SHP77 treated with DMSO at 0.1 percent for 48 hours (cell line): Measurements from ENCODE around the gene KRT16.
"Not testable (repeated sequence)": the region's sequence is repeated elsewhere in the genome, so short reads cannot be mapped to it uniquely, and the experiment has no call there.

Experiments
- DNase-seq: peaks from one replicate; lab custom pipeline; 2025; lab: John Stamatoyannopoulos, UW

Gene KRT16

DNA sequence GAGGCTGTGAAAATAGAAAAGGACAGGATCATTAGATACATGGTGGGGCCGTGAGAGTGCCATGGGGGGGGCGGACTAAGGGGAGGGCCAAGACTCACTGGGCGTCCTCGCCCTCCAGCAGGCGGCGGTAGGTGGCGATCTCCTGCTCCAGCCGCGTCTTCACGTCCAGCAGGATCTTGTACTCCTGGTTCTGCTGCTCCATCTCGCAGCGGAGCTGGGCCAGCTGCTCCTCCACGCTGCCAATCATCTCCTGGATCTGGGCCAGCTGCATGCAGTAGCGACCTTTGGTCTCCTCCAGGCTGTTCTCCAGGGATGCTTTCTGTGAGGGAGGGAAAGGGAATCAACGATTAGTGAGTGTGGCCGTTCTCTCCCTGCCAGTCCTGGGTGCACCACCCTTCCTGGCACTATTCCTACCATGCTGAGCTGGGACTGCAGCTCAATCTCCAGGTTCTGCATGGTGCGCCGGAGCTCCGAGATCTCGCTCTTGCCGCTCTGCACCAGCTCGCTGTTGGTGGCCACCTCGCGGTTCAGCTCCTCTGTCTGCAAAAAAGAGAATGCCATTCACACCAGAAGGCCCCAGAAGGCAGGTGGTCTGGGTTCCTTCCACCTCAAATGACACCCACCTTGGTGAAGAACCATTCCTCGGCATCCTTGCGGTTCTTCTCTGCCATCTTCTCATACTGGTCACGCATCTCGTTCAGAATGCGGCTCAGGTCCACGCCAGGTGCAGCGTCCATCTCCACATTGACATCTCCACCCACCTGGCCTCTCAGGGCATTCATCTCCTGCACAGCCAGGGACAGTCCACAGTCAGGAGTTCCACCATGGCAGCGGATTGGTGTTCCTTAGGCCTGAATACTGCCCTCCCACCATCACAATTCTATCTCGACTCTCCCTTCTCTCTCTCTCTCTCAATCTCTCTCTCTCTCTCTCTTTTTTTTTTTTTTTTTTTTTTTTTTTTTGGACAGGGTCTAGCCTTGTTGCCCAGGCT lies 29.1 kb downstream of the KRT16 start:
- DNase-seq, result no peak

DNA sequence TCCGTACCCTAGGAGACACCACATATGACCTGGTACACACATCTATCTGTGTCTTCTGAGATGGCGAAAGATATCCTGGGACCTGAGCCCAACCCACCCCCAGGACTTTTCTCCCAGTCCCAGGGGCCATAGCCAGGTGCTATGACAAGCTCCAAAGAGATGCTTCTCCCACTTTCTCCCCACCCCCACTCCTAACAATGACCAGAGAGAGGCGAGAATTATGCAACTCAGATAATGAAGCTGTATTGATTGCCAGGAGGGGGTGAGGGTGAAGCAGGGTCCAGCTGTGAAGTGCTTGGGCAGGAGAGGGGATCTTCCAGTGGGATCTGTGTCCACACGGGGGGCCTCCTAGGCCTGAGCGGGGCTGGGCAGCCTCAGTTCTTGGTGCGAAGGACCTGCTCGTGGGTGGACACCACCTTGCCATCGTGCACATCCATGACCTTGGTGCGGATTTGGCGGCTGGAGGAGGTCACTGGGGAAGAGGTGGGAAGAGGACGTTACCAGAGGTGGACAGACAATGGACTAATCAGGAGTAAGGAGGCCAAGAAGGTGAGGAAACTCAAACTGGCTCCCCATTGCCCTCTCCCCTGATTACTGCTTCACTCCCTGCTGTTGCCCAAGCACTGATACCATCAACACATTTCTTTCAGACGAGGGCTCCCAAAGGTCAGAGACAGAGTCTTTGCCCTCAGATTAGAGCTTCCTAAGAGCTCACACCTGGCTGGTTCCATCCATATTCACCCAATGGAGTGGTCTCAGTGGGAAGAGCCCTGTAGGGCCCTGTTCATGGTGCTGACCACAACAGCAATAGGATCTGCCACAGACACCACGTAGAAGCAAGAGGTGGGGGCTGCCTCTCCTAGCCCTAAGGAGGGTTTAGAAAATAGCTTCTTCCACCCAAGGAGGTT lies 30.3 kb downstream of the KRT16 start:
- DNase-seq, result not testable (repeated sequence)

DNA sequence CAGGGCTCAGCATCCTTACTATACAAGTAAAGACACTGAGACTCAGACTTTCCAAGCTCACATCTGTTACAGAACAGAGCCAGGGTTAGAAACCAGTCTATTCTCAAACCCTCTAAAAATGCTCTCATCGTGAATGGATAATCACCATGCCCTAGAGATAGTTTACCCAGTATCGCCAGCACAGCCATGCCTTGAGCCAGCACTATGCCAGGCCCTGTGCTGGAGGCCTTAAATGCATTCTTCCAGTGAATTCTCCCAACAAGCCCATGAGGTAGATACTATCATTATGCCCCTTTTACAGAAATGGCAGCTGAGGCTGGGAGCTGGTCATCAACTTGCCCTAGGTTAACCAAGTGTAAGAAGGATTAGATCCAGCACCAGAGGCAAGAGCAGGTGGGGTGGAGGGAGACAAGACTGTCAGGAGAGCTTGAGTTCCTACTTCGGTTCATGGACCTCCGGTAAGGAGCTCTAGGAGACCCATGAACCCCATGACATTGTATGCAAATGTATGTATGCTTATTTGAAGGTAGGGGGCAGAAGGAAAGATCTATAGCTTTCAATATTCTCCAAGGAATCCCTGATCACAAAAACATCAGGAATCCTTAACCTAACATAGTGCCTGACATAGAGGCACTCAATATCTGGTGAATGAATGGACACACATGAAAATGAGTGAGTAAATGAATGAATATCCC lies 31.1 kb downstream of the KRT16 start:
- no peak for DNase-seq

DNA sequence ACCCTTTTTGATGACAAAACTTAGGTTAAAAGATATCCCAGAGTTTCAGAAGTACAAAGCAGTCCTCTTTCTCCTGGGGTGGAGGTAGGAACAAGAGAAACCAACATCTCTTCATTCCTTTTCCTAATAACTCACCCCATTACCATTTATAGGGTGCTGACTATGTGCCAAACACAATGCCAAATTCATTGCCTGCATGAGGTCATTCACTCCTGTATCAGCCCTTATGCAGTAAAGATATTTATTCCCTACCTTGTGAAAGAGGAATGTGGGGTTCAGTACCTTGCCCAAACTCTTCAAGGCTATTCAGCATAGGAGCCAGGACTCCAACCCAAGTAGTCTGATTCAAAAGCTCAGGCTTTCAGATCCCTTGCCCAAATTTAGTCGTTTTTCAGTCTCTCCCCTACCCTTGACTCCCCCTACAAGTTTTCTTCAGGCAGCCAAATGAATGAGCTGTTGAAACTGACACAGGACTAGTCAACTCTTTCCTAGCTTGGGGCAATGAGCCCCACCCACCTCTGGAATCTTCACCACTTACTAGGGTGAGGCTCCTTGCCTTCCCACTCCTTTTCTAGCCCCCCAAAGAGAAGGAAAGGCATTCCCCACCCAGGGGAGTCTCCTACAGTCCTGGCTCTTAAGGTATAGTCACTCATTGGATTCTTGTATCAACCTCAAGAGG lies 31.7 kb downstream of the KRT16 start:
- DNase-seq, result no peak

DNA sequence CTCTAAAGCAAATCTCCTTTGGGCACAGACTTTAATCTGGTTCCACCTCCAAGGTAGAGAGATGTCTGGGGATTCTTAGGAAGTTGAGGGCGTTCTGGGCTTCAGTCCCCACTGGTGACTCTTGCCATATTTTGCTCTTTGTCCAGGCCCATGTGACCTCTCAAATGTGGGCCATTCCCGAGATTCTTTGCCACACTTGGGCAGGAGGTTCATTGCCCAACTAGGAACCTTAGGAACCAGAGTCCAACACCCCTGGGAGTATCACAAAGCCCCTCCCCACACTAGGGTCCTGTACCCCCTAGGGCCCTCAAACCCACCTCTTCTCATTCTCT lies 32.4 kb downstream of the KRT16 start:
- no peak for DNase-seq

DNA sequence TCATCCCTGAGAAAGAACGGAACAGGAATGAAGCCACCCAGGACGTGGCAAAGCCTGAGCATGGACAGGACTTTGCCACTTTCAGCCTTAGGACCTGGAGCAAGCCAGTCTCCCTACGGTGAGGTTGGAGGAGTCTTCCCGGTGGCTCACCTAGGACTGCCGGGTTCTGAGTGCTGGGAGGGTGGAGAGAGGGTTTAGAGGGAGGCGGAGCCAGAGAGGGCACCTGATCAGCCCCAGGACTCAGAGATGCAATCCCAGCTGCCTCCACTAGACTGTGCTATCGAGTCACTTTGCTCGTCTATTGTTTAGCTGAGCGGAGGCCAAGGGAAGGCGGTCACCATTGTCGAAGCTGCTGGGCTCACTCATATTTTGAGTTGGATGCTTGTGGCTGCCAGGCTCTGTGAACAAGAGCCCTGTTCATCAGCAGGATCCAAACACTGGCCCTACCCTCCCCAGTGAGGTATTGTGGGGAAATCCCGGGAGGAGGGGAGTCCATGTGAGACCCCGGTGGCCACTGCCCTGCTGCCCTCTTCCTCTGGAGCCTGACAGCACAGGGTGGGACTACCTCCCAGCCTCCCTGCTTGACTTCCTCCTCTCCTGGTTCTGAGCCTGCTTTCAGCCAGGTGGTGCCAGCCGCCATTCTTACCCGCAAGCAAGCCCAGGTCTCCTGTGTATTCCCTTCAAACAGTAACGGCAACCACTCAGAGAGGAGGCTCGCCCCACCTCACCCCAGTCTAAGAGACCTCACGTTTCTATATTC lies 32.9 kb downstream of the KRT16 start:
- peak; percentile 3 for DNase-seq

DNA sequence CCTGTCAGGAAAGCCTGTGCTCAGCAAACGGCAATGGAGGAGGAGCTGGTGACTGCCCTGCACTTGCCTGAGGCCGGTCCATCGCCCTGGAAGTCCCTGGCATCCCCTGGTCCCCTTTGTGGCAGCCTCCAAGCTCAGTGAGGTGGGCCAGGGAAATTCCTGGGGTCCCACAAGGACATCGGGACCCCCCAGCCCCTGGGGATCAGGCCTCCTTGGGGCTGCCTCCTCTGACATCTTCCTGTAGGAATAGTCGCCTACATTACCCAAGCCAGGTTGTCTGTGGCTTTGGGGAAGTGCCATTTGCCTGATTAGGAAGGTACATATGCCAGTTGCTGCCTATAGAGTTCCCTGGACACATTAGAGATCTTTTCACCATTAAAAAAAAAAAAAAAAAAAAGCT lies 33.6 kb downstream of the KRT16 start:
- DNase-seq, result no peak

DNA sequence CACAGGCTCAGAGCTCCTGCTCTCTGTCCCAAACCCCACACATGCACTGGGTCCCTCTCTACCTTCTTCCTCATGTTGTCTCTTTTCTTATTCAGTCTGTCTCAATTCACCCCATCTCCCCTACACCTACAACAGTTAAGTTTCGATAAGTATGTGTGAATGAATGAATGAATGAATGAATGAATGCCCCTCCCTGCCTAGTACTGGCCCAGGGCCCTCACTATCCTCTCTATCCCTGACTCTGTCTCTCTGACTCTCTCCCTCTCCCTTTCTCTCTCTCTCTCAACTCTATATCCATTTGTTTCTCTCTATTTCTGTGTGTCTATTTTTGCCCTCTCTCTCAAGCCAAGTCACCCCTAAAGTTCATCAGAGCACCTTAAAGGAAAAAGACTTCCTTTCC lies 34.0 kb downstream of the KRT16 start:
- no peak for DNase-seq

DNA sequence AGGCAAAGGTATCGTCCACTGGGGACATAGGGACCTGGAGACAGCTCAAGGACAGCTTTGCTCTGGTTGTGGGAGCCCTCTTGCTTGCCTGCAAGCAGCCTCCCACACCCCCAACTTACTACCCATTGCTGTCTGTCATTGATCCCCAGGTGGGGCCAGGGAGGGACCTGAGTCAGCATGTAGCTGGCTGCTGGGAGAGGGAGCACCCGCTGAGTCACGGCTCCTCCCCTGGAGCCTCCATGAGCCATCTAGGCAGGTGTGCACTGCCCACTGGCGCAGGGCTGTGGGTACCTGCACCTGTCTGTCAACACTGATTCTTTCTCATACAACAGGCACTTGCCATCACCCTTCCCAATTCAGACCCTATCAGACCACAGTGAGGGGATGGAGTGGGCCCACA lies 35.8 kb downstream of the KRT16 start:
- not testable (repeated sequence) for DNase-seq

DNA sequence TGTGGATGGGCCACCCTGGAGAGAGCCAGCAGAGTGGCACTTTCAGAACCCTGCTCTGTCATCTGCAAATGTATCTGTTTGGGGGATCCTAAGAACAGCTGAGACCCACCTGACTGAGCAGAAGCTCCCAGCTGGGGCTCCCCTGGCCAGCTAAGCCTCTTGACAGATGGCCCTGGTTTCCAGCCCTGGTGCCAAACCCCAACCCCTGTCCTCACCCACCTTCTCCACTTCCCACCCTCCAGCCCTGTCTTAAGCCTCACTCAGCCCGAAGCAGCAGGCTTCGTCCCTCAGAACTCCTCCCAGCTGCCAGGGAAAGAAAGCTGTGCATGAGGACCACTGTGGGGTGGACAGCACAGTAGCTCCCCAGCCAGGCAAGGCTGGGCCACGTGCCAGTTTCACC lies 37.2 kb downstream of the KRT16 start:
- no peak for DNase-seq

DNA sequence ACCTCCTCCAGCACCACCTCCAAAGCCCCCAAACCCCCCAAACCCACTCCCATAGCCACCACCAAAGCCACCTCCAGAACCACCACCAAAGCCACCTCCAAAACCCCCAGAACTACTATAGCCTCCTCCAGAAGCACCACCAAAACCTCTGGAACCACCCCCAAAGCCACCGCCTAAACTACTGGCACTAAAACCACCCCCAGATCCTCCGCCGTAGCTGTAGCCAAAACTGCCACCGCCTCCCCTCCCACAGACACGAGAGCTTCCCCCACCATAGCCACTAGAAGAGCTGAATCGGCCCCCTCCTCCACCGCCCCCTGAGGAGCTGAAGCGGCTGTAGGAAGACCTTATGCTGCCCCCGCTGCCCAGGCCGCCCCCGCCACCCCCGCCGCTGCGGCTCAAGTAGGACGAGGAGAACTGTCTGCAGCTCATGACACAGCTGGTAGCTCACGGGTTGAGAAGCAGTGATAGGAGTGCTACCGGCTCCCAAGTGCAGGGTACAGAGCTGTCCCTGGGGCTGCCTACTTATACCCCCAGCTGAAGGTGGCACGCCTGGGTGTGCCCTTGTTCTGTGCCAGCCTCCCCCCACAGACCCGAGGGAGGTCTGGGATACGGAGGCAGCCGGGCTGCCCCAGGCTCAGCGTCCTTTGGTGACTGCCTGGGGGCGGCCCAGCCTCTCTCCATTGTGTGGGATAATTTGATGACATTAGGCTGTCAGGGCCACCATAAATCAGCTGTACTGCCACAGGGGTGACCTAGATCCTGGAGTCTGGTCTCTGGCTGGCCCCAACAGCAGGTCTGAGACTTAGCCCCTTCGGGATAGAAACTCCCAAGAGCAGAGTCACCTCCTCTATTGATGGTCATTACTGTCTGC lies 40.8 kb downstream of the KRT16 start, which contains the start of gene KRT9:
TSS of gene KRT9 (minus strand) at position 499 of the 874 bp plus-strand sequence. CDS start at position 432, 67 bp downstream.
- no peak for DNase-seq

DNA sequence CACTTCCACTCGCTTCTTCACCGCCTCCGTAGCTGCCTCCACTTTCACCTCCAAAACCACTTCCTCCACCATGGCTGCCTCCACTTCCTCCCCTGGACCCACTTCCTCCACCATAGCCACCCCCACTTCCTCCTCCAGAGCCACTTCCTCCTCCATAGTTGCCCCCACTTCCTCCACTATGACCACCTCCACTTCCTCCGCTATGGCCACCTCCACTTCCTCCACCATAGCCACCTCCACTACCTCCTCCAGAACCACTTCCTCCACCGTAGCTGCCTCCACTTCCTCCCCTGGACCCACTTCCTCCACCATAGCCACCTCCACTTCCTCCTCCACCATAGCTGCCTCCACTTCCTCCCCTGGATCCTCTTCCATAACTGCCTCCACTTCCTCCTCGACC lies 45.2 kb downstream of the KRT16 start:
- no peak for DNase-seq

DNA sequence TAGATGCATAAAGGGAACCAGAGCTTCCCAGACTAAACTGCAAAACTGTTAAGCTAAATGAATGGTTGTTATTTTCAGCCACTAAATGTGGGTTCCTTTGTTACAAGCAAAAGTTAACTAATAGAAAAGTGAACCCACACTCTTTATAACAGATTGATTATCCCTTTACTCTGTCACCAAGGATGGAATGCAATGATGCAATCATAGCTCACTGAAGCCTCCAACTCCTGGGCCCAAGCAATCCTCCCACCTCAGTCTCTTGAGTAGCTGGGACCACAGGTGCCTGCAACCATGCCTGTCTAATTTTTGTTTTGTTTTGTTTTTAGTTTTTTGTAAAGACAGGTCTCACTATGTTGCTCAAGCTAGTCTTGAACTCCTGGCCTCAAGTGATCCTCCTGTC lies 47.2 kb downstream of the KRT16 start:
- no peak for DNase-seq

DNA sequence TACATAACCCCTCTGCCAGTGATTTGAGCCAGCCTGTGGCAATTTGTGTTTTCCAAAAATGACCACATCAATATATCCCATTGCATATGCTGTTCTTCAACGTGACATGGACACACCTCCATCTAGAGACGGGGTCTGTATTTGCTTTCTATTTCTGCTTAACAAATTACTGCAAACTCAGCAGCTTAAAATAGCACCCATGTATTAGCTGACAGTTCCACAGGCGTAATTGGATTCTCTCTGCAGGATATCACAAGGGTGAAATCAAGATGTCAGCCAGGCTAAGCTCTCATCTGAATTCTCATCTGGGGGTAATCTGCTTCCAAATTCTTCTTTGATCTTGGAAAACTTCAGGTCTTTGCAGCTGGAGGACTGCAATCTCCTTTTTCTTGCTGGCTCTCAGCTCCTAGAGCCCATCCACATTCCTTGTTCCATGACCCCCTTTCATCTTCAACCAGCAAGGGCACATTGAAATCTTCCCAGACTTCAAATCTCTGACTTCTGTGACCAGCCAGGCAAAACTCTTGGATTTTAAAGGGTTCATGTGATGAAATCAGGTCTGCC lies 48.9 kb downstream of the KRT16 start:
- DNase-seq, result no peak

DNA sequence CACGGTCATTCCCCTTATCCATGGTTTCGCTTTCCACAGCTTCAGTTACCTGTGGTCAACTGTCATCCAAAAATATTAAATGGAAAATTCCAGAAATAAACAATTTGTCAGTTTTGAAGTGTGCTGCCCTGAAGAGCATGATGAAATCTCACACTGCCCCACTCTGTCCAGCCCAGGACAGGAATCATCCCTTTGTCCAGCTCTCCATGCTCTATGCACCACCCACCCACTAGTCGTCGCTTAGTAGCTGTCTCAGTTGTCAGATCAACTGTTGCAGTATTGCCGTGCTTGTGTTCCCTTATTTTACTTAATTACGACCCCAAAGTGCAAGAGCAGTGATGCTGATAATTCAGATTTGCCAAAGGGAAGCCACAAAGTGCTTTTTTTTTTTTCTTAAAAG lies 51.0 kb downstream of the KRT16 start:
- no peak for DNase-seq
